Kasumi-1 (cell line): ENCODE results near the gene BTN1A1.

Experiments
- DNase-seq, 2 experiments: peaks; one replicate each; lab custom pipeline; 2025; lab: John Stamatoyannopoulos, UW

BTN1A1 gene

DNA sequence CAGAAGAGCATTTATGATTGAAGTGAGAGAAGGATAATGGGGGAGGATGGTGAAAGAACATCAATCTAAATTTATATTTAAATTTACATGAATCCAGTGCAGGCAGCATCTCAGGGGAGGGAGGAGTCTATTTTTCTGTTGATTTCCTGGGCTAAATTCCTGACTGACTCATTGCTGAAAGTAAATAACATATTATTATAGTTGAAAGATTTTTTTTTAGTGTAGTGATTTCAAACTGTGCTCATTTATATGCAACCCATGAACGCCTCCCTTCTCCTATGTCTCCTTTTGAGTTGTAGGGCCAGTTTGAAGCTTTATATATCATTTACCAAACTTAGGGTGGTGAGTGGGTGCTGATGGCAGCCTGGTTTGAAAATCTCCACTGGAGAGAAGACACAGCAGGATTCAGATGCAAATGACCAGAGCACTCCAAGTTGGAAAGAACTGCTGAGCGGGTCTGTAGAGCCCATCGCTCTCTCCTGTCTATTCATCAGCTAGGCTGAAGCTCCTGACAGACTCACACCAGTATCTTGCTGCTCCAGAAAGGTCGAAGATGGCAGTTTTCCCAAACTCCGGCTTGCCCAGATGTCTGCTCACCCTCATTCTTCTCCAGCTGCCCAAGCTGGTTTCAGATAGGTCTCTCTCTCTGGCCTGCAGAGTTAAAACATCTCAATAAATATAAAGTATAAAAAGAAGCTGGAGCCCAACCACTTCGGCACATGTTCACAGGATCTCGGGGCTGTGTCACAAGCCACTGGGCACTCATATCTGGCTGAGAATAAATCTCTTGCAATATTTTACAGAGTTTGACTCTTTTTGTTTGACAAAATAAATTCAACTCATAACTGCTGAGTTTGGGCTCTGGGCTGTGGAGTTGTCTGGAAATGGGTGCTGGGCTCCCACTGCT is 24.0 kb upstream of the BTN1A1 start:
- DNase-seq = no peak

DNA sequence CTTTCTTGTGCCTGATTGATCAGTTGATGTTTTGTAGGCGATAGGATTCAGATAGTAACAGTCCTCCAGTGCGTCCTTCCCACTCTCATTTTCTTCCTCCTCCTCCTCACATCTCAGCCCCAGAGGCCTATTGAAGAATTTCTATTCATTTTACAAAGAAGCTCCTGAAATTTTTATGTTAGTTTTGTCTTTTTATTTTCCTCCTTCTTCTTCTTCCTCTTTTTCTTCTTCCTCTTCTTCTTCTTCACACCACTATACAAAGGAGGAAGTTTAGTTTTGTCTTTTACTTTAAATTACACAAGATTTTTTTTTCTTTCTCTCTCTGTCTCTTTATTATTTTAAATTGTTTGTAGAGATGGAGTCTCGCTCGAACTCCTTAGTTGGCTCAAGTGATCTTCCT is 23.2 kb upstream of the BTN1A1 start:
- DNase-seq = peak; percentile 11 to 37

DNA sequence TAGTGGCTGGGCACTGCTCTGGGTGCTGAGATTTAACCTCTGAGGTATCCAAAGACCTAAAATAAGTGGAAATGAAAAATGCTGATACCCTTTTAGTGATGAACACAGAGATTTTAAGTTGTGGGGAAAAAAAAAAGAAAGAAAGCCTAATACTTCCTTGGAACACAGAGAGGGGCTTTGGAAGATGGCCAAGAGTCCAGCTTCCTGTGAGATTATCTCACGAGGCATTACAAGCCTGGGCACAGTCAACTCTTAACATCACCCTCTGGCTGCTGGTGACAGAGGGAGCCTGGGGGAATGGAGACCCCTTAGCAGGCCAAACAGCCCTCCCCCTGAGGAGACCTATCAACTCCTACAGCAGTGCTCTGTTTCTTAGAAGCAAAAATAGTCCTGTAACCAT is 22.7 kb upstream of the BTN1A1 start:
- DNase-seq = no peak

DNA sequence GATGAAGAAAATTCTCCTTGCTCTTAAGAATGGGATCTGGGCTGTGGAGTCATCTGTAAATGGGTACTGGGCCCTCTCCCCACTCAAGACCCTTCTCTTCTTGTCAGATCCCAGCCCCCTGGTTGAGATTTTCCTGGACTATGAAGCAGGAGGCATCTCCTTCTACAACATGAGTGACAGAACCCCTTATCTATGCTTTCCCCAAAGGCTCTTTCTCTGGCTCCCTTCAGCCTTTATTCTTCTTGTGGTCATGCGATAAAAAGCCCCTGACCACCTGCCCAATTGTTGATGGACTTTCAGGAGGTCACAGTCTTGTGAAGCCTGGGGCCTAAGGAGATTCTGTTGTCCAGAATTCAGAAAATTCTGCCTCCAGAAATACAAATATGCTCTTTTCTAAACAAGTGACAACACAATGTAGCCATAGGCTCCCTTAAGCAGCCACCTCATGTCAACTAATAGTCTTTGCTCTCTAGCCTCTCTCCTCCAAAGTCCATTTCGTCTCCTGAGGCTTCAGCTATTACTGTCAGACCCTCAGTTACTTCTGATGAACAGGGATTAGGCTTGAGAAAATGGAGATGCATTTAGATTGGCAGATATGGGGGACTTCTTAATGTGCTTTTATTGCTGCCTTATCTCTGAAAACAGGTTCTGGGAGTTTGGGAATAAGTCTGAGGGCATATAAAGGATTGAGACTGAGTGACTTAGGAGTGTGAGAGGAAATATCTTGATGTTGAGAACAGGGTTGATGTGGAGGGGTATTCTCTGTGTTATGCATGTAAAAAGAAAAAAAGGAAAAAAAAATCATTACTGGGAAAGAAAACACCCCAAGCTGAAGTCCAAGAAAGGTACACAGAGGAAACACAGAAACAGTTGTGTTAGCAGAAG is 21.8 kb upstream of the BTN1A1 start:
- no peak for DNase-seq

DNA sequence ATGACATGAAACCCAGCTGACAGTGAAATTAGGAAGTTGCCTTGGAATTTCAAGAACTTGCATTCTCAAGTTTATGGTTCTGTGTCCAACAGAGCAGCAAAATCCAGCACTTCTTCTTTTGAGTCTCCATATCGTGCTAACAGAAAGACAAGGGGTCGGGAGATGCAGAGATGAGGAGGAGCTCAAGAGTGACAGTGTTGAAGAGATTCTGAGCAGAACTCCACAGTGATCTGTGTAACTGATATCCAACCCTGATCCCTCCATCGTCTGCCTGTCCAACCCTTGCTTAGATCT is 21.2 kb upstream of the BTN1A1 start:
- DNase-seq = peak; percentile 28 to 46

DNA sequence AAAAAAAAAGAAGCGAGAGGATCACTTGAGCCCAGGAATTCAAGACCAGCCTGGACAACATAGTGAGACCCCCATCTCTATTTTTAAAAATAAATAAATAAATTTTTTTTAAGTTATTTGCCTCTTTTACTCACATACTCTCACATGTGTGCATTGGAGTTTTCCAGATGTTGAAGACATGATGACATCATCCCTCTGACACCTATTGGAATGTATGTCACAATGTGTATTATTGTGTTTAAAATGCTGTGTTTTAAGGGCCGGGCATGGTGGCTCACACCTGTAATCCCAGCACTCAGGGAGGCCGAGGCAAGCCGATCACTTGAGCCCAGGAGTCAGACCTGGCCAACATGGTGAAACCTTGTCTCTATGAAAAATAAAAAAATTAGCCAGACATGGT is 17.8 kb upstream of the BTN1A1 start:
- no peak for DNase-seq

DNA sequence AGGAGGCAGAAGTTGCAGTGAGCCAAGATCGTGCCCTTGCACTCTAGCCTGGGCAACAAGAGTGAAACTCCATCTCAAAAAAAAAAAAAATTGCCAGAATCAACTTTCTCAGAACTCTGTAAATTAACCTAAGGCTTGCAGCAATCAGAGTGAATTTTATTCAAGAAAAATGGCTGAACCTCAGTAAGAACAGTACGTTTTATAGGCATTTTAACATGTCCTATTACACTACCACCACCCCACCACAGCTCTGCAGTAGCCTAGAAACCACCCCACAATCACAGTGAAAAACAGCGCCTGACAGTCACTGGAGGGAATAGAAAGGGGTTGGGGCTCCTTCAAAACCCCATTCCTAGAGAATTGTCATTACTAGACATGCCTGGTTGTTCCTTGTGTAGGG is 16.4 kb upstream of the BTN1A1 start:
- no peak for DNase-seq

DNA sequence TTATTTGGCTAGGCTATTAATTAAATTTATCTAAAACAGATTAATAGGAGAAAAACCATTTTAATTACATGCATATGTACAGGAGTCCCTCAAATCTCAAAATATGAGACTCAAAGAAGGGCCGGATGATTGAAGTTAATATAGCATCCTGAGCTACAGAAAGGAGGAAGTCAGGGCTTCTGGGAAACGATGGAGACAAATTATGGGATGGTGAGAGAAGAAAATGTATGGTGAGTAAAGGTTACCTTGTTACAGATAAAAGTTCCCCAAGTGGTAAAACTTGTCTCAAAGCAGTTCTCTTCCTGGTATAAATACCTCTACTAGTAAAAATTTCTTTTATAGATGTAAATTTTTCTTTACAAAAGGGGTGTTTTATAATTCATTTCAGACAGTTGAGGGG is 15.9 kb upstream of the BTN1A1 start:
- peak; percentile 11 to 30 for DNase-seq

DNA sequence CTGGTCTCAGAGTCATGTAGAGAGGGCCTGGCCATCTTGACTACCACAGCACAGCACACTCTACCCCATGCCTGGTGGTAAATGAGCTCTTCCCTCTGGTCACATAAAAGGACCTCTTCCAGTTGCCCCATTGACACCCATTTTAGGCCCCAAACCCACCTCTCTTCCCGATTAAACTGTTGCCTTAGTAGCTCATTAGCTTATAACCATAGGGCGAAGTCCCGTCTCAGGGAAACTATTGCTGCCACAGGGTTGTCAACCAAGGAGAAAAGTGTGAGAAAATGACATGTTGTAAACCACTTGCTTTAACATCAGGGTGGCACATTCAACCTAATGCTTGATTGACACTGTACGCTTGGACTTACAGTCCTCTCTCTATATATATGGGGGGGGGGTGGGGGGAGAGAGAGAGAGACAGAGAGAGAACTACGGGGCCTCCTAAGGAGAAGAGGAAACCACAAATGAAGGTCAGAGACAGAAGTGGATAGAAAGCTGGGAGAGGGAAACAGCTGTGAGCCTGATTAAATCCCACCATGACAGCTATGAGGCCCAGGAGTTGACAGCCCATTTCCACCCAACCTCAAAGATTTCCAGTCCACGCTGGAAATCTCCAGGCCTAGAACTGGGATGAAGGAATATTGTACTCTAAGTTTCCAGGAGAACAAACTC is 14.9 kb upstream of the BTN1A1 start:
- peak; percentile 69 to 80 for DNase-seq

DNA sequence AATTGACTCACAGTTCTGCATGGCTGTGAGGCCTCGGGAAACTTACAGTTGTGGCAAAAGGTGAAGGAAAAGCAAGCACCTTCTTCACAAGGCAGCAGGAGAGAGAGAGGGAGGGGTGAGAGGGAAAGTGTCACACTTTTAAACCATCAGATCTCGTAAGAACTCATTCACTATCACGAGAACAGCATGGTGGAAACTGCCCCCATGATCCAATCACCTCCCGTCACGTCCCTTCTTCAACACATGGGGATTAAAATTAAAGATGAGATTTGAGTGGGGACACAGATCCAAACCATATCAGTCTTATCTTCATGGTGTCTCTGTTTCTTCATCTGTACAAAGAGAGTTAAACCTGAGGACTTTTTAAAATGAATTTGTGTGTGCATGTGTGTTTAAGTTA is 13.7 kb upstream of the BTN1A1 start:
- no peak for DNase-seq

DNA sequence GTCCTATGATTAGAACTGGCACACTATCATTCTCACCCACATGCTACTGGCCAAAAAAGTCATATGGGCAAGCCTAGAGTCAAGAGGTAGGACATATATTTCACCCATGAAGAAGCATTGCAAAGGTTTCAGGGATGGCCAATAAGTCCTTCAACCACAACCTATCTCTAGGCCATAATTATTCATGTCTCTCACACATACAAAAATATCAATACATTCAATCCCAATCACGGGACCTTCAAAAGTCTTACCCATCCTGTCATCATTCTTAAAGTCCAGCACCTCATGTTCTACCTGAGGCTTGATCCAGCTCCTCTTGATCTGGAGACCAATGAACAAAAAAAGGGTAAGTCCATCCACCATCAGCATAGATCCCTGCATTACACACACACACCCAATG is 12.6 kb upstream of the BTN1A1 start:
- DNase-seq = no peak

DNA sequence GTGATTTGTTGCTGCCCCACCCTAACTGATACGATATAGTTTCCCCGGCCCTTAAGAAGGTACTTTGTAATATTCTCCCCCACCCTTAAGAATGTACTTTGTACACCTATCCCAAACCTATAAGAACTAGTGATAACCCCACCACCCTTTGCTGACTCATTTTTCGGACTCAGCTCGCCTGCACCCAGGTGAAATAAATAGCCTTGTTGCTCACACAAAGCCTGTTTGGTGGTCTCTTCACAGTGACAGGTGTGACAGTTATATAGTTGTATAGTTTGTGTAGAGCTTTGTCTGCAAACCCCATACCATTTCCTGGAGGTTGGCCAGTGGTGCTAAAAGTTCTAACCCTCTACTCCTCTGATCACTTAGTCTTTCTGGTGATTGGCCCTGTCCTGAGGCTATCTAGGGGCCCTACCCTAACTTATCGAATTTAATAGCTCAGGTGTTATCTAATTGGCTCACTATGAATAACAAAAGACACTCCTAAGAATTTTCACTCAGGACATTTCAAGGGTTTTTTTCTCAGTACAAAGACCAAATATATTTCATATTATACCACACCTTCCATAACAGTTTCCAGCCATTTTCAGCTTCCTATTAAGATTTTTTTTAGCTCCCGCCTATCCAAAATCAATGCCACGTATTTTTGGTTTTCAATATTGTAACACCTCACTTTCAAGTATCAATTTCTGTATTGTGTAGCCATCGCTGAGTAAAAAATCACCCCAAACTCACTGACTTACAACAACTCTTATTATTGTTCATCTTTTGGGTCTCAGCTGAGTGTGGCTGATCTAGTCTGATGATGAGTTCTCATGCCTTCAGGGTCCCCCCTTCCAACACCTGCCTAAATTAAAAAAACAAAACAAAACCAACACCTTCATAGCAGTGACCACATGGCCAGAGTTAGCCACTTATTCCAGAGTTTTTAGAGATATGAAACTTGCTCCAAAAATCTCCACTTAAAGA is 9.8 kb upstream of the BTN1A1 start:
- no peak for DNase-seq

DNA sequence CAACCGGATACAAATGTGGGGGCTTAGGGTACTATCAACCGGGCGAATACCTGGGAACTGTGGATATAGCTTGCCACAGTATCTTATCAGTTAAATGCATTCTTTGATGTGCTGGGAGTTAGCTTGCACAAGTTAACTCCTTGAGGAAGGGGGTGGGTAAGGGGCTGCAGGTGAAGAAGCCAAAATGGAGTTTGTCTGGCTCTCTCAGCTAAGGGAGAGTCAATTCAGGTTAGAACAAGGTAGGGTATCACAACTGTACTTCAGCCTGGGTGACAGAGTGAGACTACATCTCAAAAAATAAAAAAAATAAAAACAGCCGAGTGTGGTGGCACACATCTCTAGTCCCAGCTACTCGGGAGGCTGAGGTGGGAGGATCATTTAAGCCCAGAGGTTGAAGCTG is 8.5 kb upstream of the BTN1A1 start:
- DNase-seq = no peak

DNA sequence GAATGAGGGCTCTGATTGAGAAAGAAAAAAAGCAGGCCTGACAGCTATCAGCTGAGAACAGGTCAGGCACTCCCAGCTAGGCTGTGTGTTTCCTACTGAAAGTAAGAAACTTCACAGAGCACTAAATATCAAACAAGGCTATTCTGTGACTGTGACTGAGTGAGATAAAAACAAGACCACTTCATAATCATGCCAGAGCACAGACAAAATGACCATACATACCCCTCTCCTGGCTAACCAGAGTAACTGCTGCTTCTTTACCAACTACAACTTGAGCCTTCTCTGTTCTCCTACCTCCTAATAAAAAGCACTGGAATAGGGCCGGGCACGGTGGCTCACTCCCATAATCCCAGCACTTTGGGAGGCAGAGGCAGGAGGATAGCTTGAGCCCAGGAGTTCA is 6.8 kb upstream of the BTN1A1 start:
- peak; percentile 56 to 59 for DNase-seq

DNA sequence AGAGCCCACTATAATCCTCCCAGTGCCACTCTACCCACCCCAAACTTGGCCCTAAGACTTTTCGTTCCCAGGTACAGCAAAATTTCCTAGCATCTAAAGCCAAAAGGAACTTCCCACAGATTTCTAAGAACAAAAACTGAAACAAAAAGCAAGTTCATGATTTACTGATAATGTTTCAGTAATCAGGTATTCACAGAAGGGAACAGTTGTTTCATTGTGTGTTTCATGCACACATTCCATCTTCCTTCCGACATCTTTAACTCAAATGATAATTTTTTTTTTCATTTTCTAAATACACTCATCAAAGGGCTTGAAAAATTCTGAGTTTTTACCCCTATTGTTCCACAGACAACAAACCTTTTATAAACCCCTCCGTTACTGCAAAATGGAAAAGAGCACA is 6.0 kb upstream of the BTN1A1 start:
- no peak for DNase-seq

DNA sequence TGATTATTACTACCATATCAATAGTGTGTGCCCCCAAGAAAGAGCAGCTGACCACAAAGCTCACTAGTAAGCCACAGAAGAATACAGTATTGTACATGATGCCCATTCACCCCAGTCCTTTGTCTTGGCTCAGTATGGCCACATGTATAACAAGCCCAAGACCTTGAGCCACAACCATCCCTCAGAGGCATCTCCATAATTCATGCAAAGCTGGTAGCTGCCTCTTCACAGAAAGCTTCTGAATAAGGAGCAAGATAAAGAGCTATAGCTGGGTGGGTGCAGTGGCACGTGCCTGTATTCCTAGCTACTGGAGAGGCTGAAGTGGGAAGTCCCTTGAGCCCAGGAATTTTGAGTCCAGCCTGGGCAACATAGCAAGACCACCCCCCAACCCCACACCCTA is 4.8 kb upstream of the BTN1A1 start:
- DNase-seq = no peak

DNA sequence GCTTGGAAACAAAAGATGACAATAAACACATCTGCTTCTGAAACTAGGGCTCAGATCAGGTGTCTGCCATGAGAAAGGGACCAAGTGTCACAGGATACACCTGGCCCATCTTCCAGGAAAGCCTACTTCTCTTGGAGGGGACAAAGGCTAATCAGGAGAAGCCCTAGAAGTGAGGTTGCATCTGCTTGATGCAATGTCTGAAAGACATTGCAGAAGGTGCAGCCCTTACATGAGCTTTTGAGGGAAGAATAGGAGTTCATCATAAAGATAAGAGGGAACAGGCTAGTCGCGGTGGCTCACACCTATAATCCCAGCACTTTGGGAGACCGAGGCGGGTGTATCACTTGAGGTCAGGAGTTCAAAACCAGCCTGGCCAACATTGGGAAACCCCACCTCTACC is 2.5 kb upstream of the BTN1A1 start:
- DNase-seq = no peak

DNA sequence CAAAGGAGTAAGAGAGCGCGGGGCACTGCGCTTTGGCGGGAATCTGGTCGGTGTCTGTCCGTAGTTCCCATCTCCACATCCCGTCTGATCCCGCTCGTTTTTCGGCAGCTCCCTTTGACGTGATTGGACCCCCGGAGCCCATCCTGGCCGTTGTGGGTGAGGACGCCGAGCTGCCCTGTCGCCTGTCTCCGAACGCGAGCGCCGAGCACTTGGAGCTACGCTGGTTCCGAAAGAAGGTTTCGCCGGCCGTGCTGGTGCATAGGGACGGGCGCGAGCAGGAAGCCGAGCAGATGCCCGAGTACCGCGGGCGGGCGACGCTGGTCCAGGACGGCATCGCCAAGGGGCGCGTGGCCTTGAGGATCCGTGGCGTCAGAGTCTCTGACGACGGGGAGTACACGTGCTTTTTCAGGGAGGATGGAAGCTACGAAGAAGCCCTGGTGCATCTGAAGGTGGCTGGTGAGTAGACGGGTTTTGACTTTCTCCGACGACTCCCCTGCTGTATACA is 1.4 kb downstream of the BTN1A1 start:
- DNase-seq = no peak

DNA sequence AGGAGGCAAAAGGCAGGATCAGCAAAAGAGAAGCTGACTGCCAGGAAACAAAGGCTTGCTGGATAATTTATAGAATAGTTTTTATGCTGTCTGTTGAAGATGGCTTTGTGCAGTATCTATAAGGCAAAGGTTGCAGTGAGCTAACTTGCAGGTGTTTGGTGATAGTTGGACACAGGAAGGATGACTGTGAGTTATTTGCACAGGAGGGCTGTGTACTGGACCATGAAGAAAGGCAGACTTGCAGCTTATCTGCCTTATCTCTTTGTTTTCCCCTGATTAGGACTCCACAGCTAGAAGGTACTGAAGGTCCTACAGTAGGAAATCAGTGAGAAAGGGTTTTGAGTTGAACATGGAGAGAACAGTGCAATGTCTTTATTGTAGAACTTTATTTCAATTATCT is 2.1 kb downstream of the BTN1A1 start:
- no peak for DNase-seq

DNA sequence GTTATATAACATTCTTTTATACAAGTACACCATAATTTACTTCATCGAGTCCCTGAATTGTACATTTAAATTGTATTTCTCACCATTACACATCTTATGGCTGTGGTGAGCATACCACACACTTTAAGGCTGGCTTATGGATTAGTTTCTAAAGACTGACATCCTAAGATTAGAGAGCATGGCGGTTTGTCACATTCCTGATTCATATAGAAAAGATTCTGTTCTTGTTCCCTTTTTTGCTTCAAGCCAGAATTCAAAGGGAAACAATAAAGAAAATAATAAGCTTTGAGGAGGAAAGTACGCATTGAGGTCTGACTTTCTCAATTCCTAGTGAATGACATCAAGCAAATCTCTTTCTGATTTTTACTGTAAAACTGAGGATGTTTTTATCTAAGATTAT is 2.5 kb downstream of the BTN1A1 start:
- no peak for DNase-seq

DNA sequence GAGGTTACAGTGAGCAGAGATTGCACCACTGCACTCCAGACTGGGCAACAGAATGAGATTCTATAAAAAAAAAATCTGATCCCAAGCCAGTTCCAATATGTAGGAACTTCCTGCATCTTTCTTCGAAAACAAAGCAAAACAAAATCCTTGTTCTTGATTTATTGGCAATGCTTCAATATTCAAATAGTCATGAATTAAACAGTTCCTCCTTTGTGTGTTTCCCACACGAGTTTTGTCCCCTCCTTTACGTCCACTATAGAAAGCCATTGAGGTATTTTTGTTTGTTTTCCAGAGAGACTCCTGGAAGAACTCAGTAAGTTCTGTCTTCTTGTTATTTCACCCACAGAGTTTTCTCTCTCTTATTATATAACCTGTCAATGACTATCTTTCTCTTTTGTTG is 7.6 kb downstream of the BTN1A1 start:
- DNase-seq = no peak
